Measurements from ENCODE around the gene CENPX.

DNA sequence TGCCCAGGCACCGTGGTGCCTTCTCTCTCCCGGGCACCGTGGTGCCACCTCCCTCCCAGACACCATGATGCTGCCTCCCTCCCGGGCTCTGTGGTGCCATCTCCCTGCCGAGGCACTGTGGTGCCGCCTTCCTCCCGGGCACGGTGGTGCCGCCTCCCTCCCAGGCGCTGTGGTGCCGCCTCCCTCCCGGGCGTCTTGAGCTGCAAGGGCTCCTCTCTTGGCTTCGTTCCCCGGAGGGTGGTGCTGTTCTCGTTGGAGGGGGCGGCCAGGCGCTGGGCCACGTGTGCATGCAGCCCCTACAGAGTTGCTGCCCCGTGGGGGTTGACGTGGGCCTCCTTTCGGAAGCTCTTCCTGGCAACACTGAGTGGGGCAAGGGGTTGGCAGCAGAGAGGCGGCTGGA is 8.2 kb downstream of the CENPX start:
- TF ChIP-seq, protein P1, sequence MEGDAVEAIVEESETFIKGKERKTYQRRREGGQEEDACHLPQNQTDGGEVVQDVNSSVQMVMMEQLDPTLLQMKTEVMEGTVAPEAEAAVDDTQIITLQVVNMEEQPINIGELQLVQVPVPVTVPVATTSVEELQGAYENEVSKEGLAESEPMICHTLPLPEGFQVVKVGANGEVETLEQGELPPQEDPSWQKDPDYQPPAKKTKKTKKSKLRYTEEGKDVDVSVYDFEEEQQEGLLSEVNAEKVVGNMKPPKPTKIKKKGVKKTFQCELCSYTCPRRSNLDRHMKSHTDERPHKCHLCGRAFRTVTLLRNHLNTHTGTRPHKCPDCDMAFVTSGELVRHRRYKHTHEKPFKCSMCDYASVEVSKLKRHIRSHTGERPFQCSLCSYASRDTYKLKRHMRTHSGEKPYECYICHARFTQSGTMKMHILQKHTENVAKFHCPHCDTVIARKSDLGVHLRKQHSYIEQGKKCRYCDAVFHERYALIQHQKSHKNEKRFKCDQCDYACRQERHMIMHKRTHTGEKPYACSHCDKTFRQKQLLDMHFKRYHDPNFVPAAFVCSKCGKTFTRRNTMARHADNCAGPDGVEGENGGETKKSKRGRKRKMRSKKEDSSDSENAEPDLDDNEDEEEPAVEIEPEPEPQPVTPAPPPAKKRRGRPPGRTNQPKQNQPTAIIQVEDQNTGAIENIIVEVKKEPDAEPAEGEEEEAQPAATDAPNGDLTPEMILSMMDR (IDR thresholded peaks at IDR 0.05; ENCODE audit: low read depth, low read length): no peak
- no peak for TF ChIP-seq EZH2phosphoT487 (IDR thresholded peaks at IDR 0.05; ENCODE audit: low read depth)

Data from OCI-LY3 (cell line).